DOHH2 (cell line): ENCODE data around the gene SAMD14.

Source experiments
- CTCF ChIP-seq: fragments of 200-600 bp; sonication (generic); IDR thresholded peaks from one replicate; pipeline ENCODE4 v1.5.1; 2014; ENCODE audit warnings: antibody characterized with exemption, mild to moderate bottlenecking, low read depth, low read length; ENCODE audit not compliant: poor library complexity, severe bottlenecking
- EZH2phosphoT487 ChIP-seq: fragments of 200-600 bp; sonication (generic); IDR thresholded peaks from 2 replicates; pipeline ENCODE4 v1.6.1; 2017; ENCODE audit warnings: borderline replicate concordance, mild to moderate bottlenecking, antibody characterized with exemption, low read length, moderate library complexity, mixed read lengths

GRCh38 chr17:50127697-50128361 is 2.1 kb downstream of the SAMD14 start:
- TF ChIP-seq CTCF (no peak), EZH2phosphoT487 (no peak)
